Measurements from ENCODE around the gene DVL2.
"Not testable (repeated sequence)": the region's sequence is repeated elsewhere in the genome, so short reads cannot be mapped to it uniquely, and the experiment has no call there.

The DVL2 gene

DNA sequence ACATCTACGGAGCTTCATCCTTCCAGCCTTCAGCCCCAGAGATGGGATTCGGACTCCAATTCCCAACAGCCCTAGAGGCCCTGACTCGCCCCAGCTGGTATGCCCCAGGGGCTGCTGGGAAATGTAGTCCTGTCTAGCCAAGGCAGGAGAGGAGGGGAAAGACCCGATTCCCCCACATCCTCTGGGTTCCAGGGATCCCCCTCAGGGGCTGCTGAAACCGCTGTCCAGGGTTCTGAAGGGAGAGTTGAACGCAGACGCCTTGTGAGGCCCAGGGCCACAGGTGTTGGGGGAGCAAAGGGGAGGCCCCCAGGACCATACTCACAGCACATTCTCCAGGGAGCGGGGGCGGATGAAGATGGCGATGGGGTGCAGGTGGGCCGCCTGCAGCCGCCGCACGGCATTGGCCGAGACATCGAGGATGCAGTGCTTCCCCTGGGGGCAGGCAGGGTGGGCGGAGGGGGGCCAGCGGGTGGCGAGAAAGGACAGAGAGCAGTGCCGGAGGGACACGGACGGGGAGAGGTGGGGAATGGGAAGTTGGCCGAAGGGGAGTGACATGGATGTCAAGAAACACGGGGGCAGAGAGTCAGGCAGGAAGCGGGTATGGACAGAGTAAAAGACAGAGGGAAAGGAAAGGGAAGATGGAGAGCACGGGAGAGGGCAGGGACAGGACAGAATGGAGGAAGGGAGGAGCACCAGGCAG is 42.6 kb downstream of the DVL2 start:
- DNase-seq, result no peak

- DNase-seq, result no peak
Observed at GRCh38 chr17:7191069-7191468, 43.2 kb downstream of the DVL2 start.

DNA sequence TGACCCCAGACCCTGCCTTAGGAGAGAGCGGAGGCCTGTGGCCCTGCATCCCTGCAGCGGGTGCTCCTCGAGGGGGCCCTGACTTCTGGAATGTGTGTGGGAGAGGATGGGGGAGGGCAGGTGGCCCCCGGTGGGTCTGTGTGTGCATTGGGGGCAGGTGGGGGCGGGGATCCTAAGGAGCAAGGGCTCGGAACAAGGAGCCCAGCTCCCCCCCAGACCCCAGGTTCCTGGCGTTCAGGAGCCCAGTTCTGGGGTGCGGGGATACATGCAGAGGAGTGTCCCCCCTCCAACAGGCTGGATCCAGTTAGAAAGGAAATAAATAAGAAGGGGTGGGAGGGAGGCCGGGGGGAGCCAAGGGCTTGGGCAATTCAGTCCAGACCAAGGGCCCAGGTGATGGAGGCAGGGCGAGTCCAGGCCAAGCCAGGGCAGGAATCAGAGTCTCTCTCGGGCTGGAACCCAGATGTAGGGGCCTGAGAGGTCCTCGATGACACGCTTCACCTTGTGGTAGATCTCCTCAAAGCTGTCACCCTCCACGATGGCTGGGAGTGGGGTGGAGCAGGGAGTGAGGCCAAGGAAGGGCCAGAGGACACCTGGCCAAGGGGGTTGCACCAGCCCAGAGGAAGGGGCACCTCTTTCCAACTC is 43.9 kb downstream of the DVL2 start:
- DNase-seq, result no peak

- DNase-seq, result no peak
Observed at GRCh38 chr17:7186241-7186640, 48.1 kb downstream of the DVL2 start.

GRCh38 chr17:7184647-7185046 is 49.7 kb downstream of the DVL2 start:
- no peak for DNase-seq

- no peak for DNase-seq
Observed at GRCh38 chr17:7184091-7184488, 50.2 kb downstream of the DVL2 start.

GRCh38 chr17:7183433-7184090 is 50.8 kb downstream of the DVL2 start:
- DNase-seq, result no peak

DNA sequence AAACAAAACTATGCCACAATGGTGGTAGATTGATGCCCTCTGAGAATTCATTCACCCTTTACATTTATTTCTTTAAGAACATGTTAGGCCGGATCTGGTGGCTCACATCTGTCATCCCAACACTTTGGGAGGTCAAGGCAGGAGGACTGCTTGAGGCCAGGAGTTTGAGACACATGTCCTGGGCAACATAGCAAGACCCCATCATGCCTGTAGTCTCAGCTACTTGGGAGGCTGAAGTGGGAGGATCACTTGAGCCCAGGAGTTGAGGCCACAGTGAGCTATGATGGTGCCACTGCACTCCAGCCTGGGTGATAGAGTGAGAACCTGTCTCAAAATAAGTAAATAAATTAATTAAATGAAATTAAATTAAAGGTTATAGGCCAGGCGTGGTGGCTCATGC is 52.2 kb downstream of the DVL2 start:
- not testable (repeated sequence) for DNase-seq

GRCh38 chr17:7179317-7180254 is 54.7 kb downstream of the DVL2 start, which contains the start of gene ASGR1:
Gene ASGR1, minus strand, starts transcription at chr17:7179370. Its CDS starts 807 bp downstream, at chr17:7178563.
- no peak for DNase-seq

DNA sequence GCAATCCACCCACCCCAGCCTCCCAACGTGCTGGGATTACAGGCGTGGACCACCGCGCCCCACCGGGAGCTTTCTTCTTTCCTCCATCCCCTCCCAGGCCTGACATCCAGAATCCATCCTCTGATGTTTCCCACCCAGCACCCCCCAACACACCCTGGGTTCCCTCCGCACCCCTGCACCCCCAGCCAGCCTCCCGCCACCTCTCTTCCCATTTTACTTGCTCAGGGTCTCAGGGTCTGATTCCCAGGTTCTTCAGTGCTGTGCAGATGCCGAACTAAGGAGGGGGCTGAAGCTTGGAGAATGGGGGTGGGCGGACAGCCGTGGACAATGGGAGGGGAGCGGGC is 55.4 kb downstream of the DVL2 start:
- DNase-seq, result no peak

DNA sequence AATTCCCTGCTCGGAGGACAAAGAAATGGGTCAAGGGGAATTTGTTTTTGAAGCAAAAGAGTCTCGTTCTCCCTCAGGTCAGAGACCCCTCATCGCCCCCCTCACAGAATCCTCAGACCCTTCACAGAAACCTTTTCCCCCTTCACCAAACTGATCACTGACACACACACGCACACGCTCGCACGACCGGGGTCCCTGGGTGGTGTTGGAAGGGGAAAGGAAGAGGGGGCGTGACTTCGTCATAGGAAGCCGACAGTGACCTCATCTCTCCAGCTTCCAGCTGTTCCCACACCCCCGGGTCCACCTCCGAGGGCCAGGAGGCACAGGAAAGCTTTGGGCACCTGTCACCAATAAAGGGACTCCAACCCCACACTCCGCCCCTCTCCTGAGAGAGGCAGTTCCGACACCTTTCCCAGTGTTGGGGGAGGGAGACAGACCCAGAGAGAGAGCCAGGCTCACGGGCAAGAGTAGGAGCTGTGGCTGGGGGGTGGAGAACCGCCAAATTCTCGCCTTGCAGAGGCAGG is 56.3 kb downstream of the DVL2 start:
- no peak for DNase-seq

DNA sequence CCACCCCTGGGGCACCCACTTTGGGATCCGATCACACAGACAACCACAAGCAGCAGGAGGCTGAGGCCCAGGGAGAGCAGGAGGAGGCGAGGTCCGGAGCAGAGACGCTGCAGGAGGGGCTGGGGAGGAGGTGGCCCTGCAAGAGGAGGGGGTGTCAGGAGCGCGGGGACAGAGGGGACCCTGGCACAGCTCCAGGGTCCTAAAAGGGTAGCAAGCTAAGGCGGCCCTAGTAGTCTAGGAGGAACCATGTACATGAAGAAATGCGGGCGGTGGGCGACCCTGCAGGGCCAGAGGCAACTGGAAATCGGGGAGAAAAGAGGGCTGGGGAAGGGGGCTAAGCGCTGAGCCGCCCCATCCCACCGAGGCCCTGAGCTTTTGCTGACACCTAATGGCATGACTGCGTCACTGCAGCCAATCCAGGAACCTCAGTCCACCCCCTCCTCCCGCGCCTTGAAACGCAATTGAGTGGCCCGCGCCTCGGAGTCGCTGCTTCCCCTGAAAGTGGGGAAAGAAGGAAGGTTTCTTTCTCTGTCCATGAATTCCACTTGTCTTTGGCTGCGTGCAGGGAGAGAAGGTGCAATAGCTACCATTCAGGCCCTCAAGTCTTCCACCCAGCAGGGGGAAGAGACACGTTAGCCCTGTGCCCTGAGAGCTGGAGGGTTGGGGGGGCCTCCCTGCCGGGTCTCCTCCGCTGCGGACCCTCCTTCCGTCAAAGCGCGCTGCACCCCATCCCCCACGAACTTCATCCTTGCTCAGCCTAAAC is 56.9 kb downstream of the DVL2 start:
- DNase-seq, result no peak

- DNase-seq, result no peak
Observed at GRCh38 chr17:7176841-7177190, 57.5 kb downstream of the DVL2 start.

DNA sequence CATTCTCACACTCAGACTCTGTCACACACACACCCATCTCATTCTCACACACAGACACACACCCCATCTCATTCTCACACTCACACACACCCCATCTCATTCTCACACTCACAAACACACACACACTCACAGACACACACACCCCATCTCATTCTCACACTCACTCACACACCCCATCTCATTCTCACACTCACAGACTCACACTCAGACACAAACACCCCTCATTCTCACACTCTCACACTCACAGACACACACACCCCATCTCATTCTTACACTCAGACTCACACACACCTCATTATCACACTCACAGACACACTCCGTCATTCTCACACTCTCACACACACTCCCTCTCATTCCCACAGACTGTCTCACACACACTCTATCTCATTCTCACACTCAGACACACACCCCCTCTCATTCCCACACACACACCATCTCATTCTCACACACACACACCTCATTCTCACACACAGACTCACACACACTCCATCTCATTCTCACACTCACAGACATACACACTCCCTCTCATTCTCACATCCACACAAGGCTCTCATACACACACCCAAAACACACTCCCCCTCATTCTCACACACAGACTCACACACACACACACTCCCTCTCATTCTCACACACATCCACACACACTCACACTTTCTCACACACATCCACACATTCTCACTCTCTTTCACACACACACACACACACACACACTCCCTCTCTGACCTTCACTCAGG is 58.0 kb downstream of the DVL2 start:
- no peak for DNase-seq
